Upper lobe of right lung (tissue), 1 donor: ENCODE results near the gene SLC16A4. TPM values are rescaled to one million over a fixed set of nuclear protein-coding genes. Genes with fewer than 3 reads are reported as not detected.
A peak's percentile ranks its signal among the peaks of the same experiment; 100 is the strongest.

Source experiments
- ATAC-seq: fragments of 200-7000 bp; cut with Tn5 transposase; one replicate; pipeline ENCODE4 v1.9.1; 2020; ENCODE audit warnings: mild to moderate bottlenecking, moderate library complexity
- DNase-seq: peaks from one replicate; pipeline ENCODE4 v3.0.0-alpha.2; 2020
- H3K27ac ChIP-seq: fragments of 200-600 bp; one replicate; pipeline ENCODE4 v1.8.0; 2022
- H3K27me3 ChIP-seq: fragments of 200-600 bp; one replicate; pipeline ENCODE4 v1.8.0; 2022; ENCODE audit warnings: mild to moderate bottlenecking
- H3K36me3 ChIP-seq: fragments of 200-600 bp; one replicate; pipeline ENCODE4 v1.8.0; 2022
- H3K4me1 ChIP-seq: fragments of 200-600 bp; one replicate; pipeline ENCODE4 v1.8.0; 2022
- H3K4me3 ChIP-seq: fragments of 200-600 bp; one replicate; pipeline ENCODE4 v1.8.0; 2022; ENCODE audit warnings: mild to moderate bottlenecking
- H3K9me3 ChIP-seq: fragments of 200-600 bp; one replicate; pipeline ENCODE4 v1.8.0; 2022
- intact Hi-C: fragments of 100-400 bp; cut with DNase I; formaldehyde crosslinking; loops from one replicate; pipeline ENCODE4 v1.11.0; 2022
- total RNA-seq: library from RNA; stranded (reverse); fragmentation: NEBNext Ultra II Directional; extraction: Animal tissue kit (Norgen Biotek cat#: 25700); gene quantifications from one replicate; pipeline ENCODE4 v1.2.1, GENCODE V29; 2021
- TF ChIP-seq, protein P1 (sequence below): fragments of 200-600 bp; IDR thresholded peaks from one replicate; pipeline ENCODE4 v1.8.0; 2022; ENCODE audit warnings: antibody characterized with exemption
- donor health status: DM: no; HTN: yes; CAD: no; lungs with severe emphysema.

Gene SLC16A4
- total RNA-seq, 1 donor from 2014 or later: 15.9 TPM

DNA sequence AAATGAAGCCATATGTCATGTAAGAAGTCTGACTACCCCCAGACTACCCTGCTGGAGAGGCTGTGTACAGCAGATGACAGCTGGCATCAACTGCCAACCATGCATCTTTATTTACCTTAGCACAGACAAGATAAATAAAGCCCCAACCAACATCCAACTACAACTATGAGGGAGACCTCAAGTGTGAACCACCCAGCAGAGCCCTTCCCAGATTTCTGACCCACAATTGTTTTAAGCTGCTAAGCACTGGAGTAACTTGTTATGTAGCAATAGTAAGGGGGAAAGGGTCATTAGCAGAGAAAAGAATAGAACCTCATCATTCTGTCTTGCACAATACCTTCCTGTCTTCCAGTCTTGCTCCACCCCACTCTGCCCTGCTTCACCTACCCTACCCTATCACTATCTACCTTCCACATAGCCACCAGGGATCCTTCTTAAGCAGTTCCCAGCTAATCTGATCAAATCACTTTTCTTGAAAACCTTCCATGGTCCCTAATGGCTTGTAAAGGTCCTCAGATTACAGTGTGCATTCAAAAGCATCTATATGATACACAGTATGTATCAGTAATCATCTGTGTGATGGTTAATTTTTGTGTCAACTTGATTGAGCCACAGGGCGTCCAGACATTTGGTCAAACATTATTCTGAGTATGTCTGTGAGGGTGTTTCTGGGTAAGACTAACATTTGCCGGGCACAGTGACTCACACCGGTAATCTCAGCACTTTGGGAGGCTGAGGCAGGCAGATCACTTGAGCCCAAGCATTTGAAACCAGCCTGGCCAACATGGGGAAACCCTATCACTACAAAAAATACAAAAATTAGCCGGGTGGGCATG, 71.3 kb downstream of the SLC16A4 start:
- no peak for DNase-seq
- H3K4me1 ChIP-seq: no peaks in the 10 kb centered on the region
- intact Hi-C loops: no loop called here
- H3K27me3 ChIP-seq: no peaks in the 10 kb centered on the region
- H3K27ac ChIP-seq: no peak overlapping the region
- ATAC-seq: peak; percentile 42
- TF ChIP-seq, protein P1, sequence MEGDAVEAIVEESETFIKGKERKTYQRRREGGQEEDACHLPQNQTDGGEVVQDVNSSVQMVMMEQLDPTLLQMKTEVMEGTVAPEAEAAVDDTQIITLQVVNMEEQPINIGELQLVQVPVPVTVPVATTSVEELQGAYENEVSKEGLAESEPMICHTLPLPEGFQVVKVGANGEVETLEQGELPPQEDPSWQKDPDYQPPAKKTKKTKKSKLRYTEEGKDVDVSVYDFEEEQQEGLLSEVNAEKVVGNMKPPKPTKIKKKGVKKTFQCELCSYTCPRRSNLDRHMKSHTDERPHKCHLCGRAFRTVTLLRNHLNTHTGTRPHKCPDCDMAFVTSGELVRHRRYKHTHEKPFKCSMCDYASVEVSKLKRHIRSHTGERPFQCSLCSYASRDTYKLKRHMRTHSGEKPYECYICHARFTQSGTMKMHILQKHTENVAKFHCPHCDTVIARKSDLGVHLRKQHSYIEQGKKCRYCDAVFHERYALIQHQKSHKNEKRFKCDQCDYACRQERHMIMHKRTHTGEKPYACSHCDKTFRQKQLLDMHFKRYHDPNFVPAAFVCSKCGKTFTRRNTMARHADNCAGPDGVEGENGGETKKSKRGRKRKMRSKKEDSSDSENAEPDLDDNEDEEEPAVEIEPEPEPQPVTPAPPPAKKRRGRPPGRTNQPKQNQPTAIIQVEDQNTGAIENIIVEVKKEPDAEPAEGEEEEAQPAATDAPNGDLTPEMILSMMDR: no peak
- no peaks in the 10 kb centered on the region for H3K36me3 ChIP-seq
- no peaks in the 10 kb centered on the region for H3K9me3 ChIP-seq
- H3K4me3 ChIP-seq: no peak overlapping the region

DNA sequence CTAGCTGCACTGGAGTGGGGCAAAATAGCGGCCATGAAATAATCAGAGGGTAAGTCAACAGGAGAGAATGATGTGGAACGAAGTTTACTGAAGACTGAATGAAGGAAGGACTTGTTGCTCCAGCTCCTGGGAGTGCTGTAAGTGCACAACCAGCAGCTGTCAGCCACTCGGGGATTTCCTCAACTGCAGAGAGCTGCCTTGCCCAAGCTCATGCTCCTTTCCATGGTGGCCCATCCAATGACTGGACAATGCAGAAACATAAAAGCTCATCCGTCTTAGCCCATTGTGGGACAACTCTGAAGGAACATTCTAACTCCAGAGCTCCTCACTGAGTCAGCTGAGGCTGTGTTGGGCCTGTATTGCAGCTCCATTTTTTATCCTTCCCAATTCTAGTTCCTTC, 72.8 kb downstream of the SLC16A4 start:
- Histone ChIP-seq H3K4me1 (no peaks in the 10 kb centered on the region), H3K9me3 (no peaks in the 10 kb centered on the region), H3K27ac (no peak overlapping the region), H3K4me3 (no peak overlapping the region), H3K36me3 (no peaks in the 10 kb centered on the region), H3K27me3 (no peaks in the 10 kb centered on the region)
- TF ChIP-seq, protein P1: no peak
- DNase-seq (no peak), ATAC-seq (no peak)
- intact Hi-C loops: no loop called here

DNA sequence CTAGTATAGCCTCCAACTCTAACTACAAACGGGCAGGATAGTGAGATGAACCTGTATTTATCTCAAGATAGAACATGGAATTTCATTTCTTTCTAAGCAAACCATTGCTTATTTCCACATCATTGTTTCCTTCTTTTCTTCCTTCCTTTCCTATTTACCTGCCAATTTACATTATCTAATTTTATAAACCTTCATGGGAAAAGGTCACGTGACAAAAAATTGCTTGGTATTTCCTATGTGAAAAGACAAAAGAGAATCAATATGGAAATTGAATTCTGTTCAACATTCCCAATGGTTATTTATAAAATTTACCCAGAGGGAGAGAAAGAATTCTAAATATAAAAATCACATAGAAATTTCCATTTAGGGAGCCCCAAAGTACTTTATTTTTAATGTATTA, 74.1 kb downstream of the SLC16A4 start:
- Histone ChIP-seq H3K4me3 (no peak overlapping the region), H3K36me3 (no peaks in the 10 kb centered on the region), H3K27me3 (no peaks in the 10 kb centered on the region), H3K4me1 (peaks cover 6% of the 10 kb centered on the region), H3K27ac (no peak overlapping the region), H3K9me3 (no peaks in the 10 kb centered on the region)
- TF ChIP-seq, protein P1: no peak
- intact Hi-C loops: no loop called here
- no peak for DNase-seq
- ATAC-seq: no peak

Other genes with a start within 250 kb of the SLC16A4 start
- 0.06 TPM for gene SLC6A17, start 240.5 kb downstream of the SLC16A4 start, total RNA-seq
- gene KCNC4, start 180.7 kb downstream of the SLC16A4 start, total RNA-seq: 11.1 TPM
- 22.1 TPM for gene RBM15, start 51.6 kb downstream of the SLC16A4 start, total RNA-seq
- gene LAMTOR5, start 16.7 kb upstream of the SLC16A4 start, total RNA-seq: 110 TPM
- gene PROK1, start 60.1 kb upstream of the SLC16A4 start, total RNA-seq: 0.41 TPM
- not detected for gene KCNA10, start 128.1 kb upstream of the SLC16A4 start, total RNA-seq
- 0.64 TPM for gene KCNA2, start 215.3 kb upstream of the SLC16A4 start, total RNA-seq